PFSK-1 (cell line): Measurements from ENCODE around the gene PIP4K2A.

Experiments used
- POLR2AphosphoS5 ChIP-seq: IDR thresholded peaks from 2 replicates; pipeline ENCODE4 v1.6.1; 2012; ENCODE audit warnings: low read depth, mild to moderate bottlenecking, control low read depth, low read length, moderate library complexity
- REST ChIP-seq, 2 experiments: IDR thresholded peaks; 2 replicates each; pipeline versions ENCODE4 v1.6.1 to v1.8.0; 2011 to 2012; ENCODE audit warnings: low read depth in 2 of 2, low read length in 2 of 2, control low read depth in 1 of 2, inconsistent platforms in 1 of 2, mild to moderate bottlenecking in 1 of 2, moderate library complexity in 1 of 2; ENCODE audit not compliant: insufficient read depth in 1 of 2
- SIN3A ChIP-seq: IDR thresholded peaks from 2 replicates; pipeline ENCODE4 v1.6.1; 2012; ENCODE audit warnings: mild to moderate bottlenecking, low read length, moderate library complexity, borderline replicate concordance; ENCODE audit not compliant: insufficient read depth
- TAF1 ChIP-seq: IDR thresholded peaks from 2 replicates; pipeline ENCODE4 v1.6.1; 2012; ENCODE audit warnings: low read length, control low read depth, borderline replicate concordance; ENCODE audit not compliant: insufficient read depth

GRCh38 chr10:22648547-22648961 lies 65.8 kb downstream of the PIP4K2A start:
- TF ChIP-seq TAF1: no peak
- TF ChIP-seq REST (IDR thresholded peaks at IDR 0.05; ENCODE audit: insufficient read depth in 1 of 2, low read depth in 2 of 2, low read length in 2 of 2): no peak
- TF ChIP-seq SIN3A: no peak
- TF ChIP-seq POLR2AphosphoS5: no peak
